ENCODE results near the gene BHLHA15.

Gene BHLHA15

GRCh38 chr7:98250789-98251188 is 39.5 kb downstream of the BHLHA15 start:
- DNase-seq = peak; percentile 36

GRCh38 chr7:98251231-98251600 is 40.0 kb downstream of the BHLHA15 start:
- DNase-seq = peak; percentile 55

DNA sequence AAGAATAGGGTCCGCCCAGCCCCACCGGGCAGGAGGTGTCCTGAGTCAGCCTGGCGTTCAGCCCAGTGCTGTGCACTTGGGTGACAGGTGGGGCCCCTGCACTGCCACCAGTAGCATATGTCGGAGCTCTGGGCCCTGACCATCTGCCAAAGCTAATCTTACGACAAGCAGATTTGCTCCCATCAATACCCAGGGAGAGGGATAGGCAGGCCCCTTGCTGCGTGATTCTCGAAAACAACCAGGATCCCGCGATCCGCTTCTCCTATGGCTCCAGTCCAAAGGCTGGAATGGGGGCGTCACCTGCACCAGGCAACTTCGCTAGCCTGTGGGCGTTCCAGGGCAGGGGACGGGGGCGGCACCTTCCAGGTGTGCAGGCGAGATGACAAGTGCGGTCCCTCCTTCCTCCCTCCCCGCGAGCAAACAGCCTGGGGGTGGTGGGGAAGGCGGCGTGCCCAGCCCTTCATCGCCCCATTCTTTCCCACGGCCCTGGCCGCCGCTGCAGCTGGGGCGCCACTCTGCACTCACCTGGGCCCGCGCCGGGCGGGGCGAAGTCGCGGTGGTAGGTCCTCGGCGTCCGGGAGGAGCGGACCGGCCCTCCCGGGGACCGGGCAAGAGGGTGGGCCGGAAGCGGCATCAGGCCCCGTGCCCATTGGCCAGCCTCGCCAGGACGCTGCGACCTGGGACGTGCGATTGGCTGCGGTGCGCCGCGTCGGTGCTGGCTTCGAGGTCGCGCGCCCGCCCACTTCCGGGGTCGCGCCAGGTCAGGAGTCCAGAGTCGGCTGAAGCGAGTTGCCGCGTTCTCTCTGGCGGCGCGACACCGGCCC is 40.6 kb downstream of the BHLHA15 start, which contains the start of gene TECPR1:
TSS of gene TECPR1 (minus strand) at position 632 of the 824 bp plus-strand sequence. CDS start 6,086 bp downstream, outside the sequence.
- peak; percentile 98 for DNase-seq

DNA sequence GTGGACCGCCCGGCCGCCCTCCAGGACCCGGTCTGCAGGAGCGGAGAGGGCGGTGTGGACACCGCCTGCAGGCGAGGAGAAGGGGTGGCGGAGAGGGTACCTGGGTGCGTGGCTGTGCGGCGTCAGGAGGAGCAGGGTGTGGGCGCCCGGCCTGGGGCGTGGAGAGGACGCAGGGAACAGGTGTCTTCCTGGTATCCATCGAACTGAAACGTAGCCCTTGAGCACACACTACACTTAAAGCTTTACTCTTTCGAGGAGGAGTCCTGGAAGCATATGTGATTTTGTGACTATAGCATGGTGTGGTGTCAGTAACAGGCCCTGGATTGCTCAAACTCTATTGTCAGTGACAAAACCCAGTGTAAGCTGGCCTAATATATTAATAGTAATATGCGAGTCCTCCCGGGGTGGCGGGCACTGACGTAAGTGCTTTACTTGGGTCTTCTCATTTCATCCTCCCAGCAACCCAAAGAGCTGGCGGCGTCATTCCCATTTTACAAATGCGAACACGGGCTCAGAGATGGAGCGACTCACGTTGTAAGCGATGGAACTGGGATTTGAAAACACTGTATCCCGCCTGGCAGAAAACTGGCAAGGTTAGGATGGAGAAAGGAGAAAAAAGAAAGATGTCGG is 41.3 kb downstream of the BHLHA15 start:
- DNase-seq = no peak

DNA sequence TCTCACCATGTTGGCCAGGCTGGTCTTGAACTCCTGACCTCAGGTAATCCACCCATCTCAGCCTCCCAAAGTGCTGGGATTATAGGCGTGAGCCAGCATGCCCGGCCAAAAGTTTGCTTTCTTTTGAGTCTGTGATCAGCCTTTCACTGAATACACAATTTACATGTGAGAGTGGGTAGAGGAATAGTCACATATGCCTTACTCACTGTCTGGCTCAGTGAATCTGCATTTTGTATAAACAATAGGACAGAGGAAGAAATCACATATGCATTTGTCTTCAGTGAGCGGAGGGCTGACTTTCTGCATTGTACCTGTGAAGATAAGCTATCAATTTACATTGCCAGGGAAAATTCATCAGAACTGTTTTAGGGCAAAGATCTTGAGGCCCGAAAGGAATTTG is 43.3 kb downstream of the BHLHA15 start:
- DNase-seq = no peak

DNA sequence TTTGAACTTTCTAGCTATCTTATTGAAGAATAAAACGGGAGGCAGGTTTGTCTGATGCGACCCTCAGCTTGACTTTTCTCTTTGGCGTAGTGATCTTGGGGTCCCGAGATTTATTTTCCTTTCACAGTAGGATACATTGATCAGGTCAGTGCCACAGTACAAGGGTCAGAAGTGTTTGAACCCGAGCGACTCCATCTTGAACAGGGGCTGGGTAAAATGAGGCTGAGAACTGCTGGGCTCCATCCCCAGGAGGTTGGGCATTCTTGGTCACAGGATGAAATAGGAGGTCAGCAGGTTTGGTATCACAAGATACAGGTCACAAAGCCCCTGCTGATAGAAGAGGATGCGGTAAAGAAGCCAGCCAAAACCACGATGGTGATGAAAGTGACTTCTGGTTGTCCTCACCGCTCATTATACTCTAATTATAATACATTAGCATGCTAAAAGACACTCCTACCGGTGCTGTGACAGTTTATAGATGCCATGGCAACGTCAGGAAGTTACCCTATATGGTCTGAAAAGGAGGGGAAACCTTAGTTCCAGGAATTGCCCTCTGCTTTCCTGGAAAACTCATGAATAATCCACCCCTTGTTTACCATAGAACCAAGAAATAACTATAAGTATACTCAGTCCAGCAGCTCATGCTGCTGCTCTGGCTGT is 43.8 kb downstream of the BHLHA15 start:
- DNase-seq = peak; percentile 87

GRCh38 chr7:98256431-98256830 is 45.2 kb downstream of the BHLHA15 start:
- no peak for DNase-seq

DNA sequence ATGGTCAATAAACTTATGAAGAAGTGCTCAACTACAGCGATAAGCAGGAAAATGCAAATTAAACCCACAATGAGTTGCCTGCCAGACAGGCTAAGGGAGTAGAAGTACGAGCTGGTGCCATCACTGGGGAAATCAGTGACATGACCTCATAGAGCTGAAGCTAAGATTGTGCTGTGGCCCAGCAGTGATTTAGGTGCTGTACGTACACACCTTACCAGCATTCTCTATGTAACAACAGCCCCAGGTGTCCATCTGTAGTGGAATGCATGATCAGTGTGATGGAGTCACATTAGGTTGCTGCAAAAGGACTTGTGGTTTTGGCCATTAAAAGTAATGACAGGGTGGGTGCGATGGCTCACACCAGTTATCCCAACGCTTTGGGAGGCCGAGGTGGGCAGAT is 46.5 kb downstream of the BHLHA15 start:
- DNase-seq = no peak
